ENCODE data around the gene PRSS27.

- no peak for TF ChIP-seq GTF2F1 (IDR thresholded peaks at IDR 0.05; ENCODE audit: borderline replicate concordance, low read depth, low read length)
- no peak for TF ChIP-seq CTCF (IDR thresholded peaks at IDR 0.05; ENCODE audit: control extremely low read depth in 1 of 3, insufficient read depth in 1 of 3, low read depth in 1 of 3, low read length in 3 of 3)
- TF ChIP-seq POLR2AphosphoS5 (IDR thresholded peaks at IDR 0.05; ENCODE audit: low read depth, low read length): no peak
- no peak for TF ChIP-seq CBX5 (IDR thresholded peaks at IDR 0.05; ENCODE audit: low read depth, low read length)
- no peak for TF ChIP-seq CEBPB (IDR thresholded peaks at IDR 0.05; ENCODE audit: low read depth, low read length)
Measured at GRCh38 chr16:2701713-2702437, 18.1 kb downstream of the PRSS27 start.
